Neural progenitor cell (in vitro differentiated cells): ENCODE data around the gene KRTAP10-3. TPM values are rescaled to one million over a fixed set of nuclear protein-coding genes. Genes with fewer than 3 reads are reported as not detected.

Experiments used
- DNase-seq: peaks from one replicate; pipeline ENCODE4 v3.0.0-alpha.2; 2016; ENCODE audit warnings: low spot score
- H2AFZ ChIP-seq: fragments of 200-600 bp; sonication (generic); replicated peaks from 2 replicates; pipeline ENCODE4 v1.6.1; 2016; ENCODE audit warnings: antibody characterized with exemption
- H3F3A ChIP-seq: fragments of 200-600 bp; sonication (generic); 2 replicates; pipeline ENCODE4 v1.6.1; 2016; ENCODE audit warnings: antibody characterized with exemption, low read depth
- H3K27ac ChIP-seq: fragments of 200-600 bp; sonication (generic); 2 replicates; pipeline ENCODE4 v1.5.1; 2016; ENCODE audit warnings: mild to moderate bottlenecking
- H3K27me3 ChIP-seq: fragments of 200-600 bp; sonication (generic); 2 replicates; pipeline ENCODE4 v1.6.1; 2016; ENCODE audit warnings: mild to moderate bottlenecking, moderate library complexity
- H3K36me3 ChIP-seq: fragments of 200-600 bp; sonication (generic); 2 replicates; pipeline ENCODE4 v1.5.1; 2016
- H3K4me1 ChIP-seq: fragments of 200-600 bp; sonication (generic); 2 replicates; pipeline ENCODE4 v1.6.1; 2016; ENCODE audit warnings: mixed run types
- H3K4me2 ChIP-seq: fragments of 200-600 bp; sonication (generic); 2 replicates; pipeline ENCODE4 v1.6.1; 2016
- H3K4me3 ChIP-seq: fragments of 200-600 bp; sonication (generic); 2 replicates; pipeline ENCODE4 v1.5.1; 2016
- H3K79me2 ChIP-seq: fragments of 200-600 bp; sonication (generic); 2 replicates; pipeline ENCODE4 v1.6.1; 2016; ENCODE audit warnings: low read depth
- H3K9ac ChIP-seq: fragments of 200-600 bp; sonication (generic); 2 replicates; pipeline ENCODE4 v1.6.1; 2016
- H3K9me3 ChIP-seq: fragments of 200-600 bp; sonication (generic); 2 replicates; pipeline ENCODE4 v1.5.1; 2016; ENCODE audit warnings: low read depth
- H4K20me1 ChIP-seq: fragments of 200-600 bp; sonication (generic); 2 replicates; pipeline ENCODE4 v1.6.1; 2016; ENCODE audit warnings: low read depth
- H3K27ac Mint-ChIP-seq: 3 replicates; pipeline ENCODE4 v1.8.0; 2021; ENCODE audit warnings: mixed read lengths
- H3K27me3 Mint-ChIP-seq: 2 replicates; pipeline ENCODE4 v1.8.0; 2022; ENCODE audit warnings: low read depth, mild to moderate bottlenecking, inconsistent platforms, moderate library complexity, mixed read lengths; ENCODE audit not compliant: insufficient read depth
- H3K36me3 Mint-ChIP-seq: 3 replicates; pipeline ENCODE4 v1.8.0; 2021; ENCODE audit warnings: mixed read lengths
- H3K4me1 Mint-ChIP-seq: 3 replicates; pipeline ENCODE4 v1.8.0; 2021; ENCODE audit warnings: mixed read lengths
- H3K4me3 Mint-ChIP-seq: 3 replicates; pipeline ENCODE4 v1.8.0; 2021; ENCODE audit warnings: mild to moderate bottlenecking, moderate library complexity, mixed read lengths
- H3K9me3 Mint-ChIP-seq: 3 replicates; pipeline ENCODE4 v1.8.0; 2020; ENCODE audit warnings: mixed read lengths
- CTCF ChIP-seq: fragments of 200-600 bp; sonication (generic); IDR thresholded peaks from 2 replicates; pipeline ENCODE4 v1.5.1; 2017; ENCODE audit warnings: antibody characterized with exemption, mild to moderate bottlenecking
- EZH2 ChIP-seq: fragments of 200-600 bp; sonication (generic); IDR thresholded peaks from 2 replicates; pipeline ENCODE4 v1.6.1; 2017; ENCODE audit warnings: antibody characterized with exemption, mild to moderate bottlenecking, moderate library complexity
- EZH2phosphoT487 ChIP-seq: fragments of 200-600 bp; sonication (generic); IDR thresholded peaks from 2 replicates; pipeline ENCODE4 v1.6.1; 2017; ENCODE audit warnings: antibody characterized with exemption
- total RNA-seq: library from RNA; depleted of rRNA; stranded (reverse); fragments of >200 nt; gene quantifications from 2 replicates; pipeline ENCODE4 v1.2.3, GENCODE V29; 2015; ENCODE audit warnings: low replicate concordance

Gene KRTAP10-3
- total RNA-seq, 1 donor from 2014 or later = not detected

- Mint-ChIP-seq H3K27me3 (peaks cover 2% of the 10 kb centered on the region), H3K4me3 (no peak overlapping the region), H3K4me1 (peaks cover 14% of the 10 kb centered on the region), H3K36me3 (no peaks in the 10 kb centered on the region), H3K27ac (no peak overlapping the region), H3K9me3 (peaks cover 16% of the 10 kb centered on the region)
- H3F3A ChIP-seq = peaks cover 14% of the 10 kb centered on the region
- peaks cover 13% of the 10 kb centered on the region for H3K4me1 ChIP-seq
- no peaks in the 10 kb centered on the region for H3K36me3 ChIP-seq
- H3K27me3 ChIP-seq = no peaks in the 10 kb centered on the region
- H3K9ac ChIP-seq = no peak overlapping the region
- no peaks in the 10 kb centered on the region for H3K79me2 ChIP-seq
- TF ChIP-seq EZH2phosphoT487 (no peak), CTCF (no peak), EZH2 (no peak)
- no peak for DNase-seq
- H4K20me1 ChIP-seq = no peaks in the 10 kb centered on the region
- no peak overlapping the region for H3K4me3 ChIP-seq
- H3K4me2 ChIP-seq = no peak overlapping the region
- H2AFZ ChIP-seq = no peak overlapping the region
- H3K27ac ChIP-seq = no peak overlapping the region
- peaks cover 6% of the 10 kb centered on the region for H3K9me3 ChIP-seq
These were observed 27.3 kb upstream of the KRTAP10-3 start for GRCh38 chr21:44585892-44586291.

GRCh38 chr21:44583800-44584147, 25.2 kb upstream of the KRTAP10-3 start:
- Histone ChIP-seq H3K9me3 (peaks cover 6% of the 10 kb centered on the region), H3K36me3 (no peaks in the 10 kb centered on the region), H2AFZ (no peak overlapping the region), H3K79me2 (no peaks in the 10 kb centered on the region), H3K4me2 (no peak overlapping the region), H3K4me3 (no peak overlapping the region), H3K4me1 (peaks cover 13% of the 10 kb centered on the region), H3K27me3 (no peaks in the 10 kb centered on the region), H4K20me1 (no peaks in the 10 kb centered on the region), H3F3A (peaks cover 14% of the 10 kb centered on the region), H3K9ac (no peak overlapping the region), H3K27ac (no peak overlapping the region)
- H3K27me3 Mint-ChIP-seq = peaks cover 2% of the 10 kb centered on the region
- peaks cover 10% of the 10 kb centered on the region for H3K4me1 Mint-ChIP-seq
- no peak for DNase-seq
- peaks cover 27% of the 10 kb centered on the region for H3K9me3 Mint-ChIP-seq
- no peak overlapping the region for H3K4me3 Mint-ChIP-seq
- TF ChIP-seq CTCF (no peak), EZH2phosphoT487 (no peak), EZH2 (no peak)
- H3K27ac Mint-ChIP-seq = no peak overlapping the region
- H3K36me3 Mint-ChIP-seq = no peaks in the 10 kb centered on the region

GRCh38 chr21:44583089-44583799, 24.6 kb upstream of the KRTAP10-3 start:
- Histone ChIP-seq H3K9ac (no peak overlapping the region), H3K4me2 (peak overlapping the region; percentile 37), H3K79me2 (no peaks in the 10 kb centered on the region), H3F3A (peaks cover 14% of the 10 kb centered on the region), H3K27me3 (no peaks in the 10 kb centered on the region), H3K27ac (no peak overlapping the region), H3K36me3 (no peaks in the 10 kb centered on the region), H3K9me3 (peaks cover 6% of the 10 kb centered on the region), H4K20me1 (no peaks in the 10 kb centered on the region), H2AFZ (peak overlapping the region; percentile 19), H3K4me3 (no peak overlapping the region), H3K4me1 (peaks cover 13% of the 10 kb centered on the region)
- peak; percentile 65 for DNase-seq
- no peak overlapping the region for H3K27ac Mint-ChIP-seq
- no peaks in the 10 kb centered on the region for H3K36me3 Mint-ChIP-seq
- H3K27me3 Mint-ChIP-seq = peaks cover 2% of the 10 kb centered on the region
- TF ChIP-seq EZH2 (no peak), CTCF (no peak), EZH2phosphoT487 (no peak)
- peak overlapping the region; percentile 54 for H3K4me3 Mint-ChIP-seq
- H3K4me1 Mint-ChIP-seq = peaks cover 10% of the 10 kb centered on the region
- peaks cover 29% of the 10 kb centered on the region for H3K9me3 Mint-ChIP-seq
